ENCODE measurements around the gene GTSE1.

DNA sequence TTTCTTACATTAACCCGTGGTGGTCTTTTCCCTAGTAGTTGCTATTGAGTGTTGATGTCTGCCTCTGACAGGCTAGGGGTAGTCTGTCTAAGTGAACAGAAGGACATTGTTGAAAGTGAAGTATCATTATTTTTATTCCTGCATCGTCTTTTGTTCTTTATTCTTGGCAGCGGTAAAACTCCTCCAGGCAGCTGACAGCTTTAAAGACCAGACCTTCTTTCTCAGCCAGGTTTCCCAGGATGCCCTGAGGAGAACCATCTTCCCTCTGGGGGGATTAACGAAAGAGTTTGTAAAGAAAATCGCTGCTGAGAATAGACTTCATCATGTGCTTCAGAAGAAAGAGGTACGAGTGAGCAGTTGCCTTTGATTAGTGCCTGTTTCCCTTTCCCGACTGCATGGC, 53.5 kb downstream of the GTSE1 start:
- TF ChIP-seq, protein P1, sequence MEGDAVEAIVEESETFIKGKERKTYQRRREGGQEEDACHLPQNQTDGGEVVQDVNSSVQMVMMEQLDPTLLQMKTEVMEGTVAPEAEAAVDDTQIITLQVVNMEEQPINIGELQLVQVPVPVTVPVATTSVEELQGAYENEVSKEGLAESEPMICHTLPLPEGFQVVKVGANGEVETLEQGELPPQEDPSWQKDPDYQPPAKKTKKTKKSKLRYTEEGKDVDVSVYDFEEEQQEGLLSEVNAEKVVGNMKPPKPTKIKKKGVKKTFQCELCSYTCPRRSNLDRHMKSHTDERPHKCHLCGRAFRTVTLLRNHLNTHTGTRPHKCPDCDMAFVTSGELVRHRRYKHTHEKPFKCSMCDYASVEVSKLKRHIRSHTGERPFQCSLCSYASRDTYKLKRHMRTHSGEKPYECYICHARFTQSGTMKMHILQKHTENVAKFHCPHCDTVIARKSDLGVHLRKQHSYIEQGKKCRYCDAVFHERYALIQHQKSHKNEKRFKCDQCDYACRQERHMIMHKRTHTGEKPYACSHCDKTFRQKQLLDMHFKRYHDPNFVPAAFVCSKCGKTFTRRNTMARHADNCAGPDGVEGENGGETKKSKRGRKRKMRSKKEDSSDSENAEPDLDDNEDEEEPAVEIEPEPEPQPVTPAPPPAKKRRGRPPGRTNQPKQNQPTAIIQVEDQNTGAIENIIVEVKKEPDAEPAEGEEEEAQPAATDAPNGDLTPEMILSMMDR (IDR thresholded peaks at IDR 0.05), result no peak
- TF ChIP-seq POLR2A (IDR thresholded peaks at IDR 0.05), result no peak
